IPS-NIHi7 (cell line): ENCODE measurements around the gene TOM1L2.
"Not testable (repeated sequence)": the region's sequence is repeated elsewhere in the genome, so short reads cannot be mapped to it uniquely, and the experiment has no call there.

Source experiments
- DNase-seq: peaks from one replicate; pipeline ENCODE4 v3.0.0; 2012; ENCODE audit warnings: mixed read lengths; ENCODE audit errors: extremely low spot score

TOM1L2 gene

DNA sequence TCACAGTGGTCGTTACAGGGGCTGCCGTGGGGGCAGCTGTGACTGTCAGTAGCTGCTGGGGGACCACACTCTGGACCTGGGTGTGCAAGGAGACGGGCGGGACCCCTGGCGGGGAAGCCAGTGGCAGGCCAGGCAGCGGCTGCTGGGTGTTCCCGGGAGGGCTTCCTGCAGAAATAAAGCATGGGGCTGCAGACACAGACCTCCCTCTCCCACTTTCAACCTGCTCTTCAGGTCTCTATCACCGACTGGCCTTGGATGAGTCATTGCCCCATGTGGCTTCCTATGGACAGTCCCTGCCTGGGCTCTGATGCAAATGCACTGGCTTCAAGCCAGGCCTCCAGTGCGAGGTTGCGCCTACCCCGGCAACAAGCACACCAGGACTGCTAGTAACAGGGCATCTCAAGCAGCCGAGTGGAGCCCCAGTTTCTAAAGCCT lies 152.6 kb downstream of the TOM1L2 start:
- DNase-seq, result no peak

DNA sequence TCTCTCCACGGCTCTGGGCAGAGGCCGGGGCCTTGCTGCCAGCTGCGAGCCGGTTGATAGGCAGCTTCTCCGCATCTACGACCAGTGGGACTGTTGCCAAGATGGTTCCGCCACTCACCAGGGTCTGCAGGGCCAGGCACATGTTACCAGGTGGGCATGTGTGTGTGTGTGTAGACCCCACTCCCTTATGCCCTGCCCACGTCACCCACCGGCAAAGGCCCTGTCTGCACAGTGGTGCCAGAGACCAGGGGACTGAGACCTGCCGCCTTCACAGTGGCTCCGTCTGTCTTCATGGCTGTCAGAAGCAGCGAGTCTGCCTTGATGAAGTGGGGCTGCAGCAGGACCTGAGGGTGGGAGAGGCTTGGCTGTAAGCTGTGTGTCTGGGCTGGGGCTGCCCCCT lies 153.1 kb downstream of the TOM1L2 start:
- no peak for DNase-seq

DNA sequence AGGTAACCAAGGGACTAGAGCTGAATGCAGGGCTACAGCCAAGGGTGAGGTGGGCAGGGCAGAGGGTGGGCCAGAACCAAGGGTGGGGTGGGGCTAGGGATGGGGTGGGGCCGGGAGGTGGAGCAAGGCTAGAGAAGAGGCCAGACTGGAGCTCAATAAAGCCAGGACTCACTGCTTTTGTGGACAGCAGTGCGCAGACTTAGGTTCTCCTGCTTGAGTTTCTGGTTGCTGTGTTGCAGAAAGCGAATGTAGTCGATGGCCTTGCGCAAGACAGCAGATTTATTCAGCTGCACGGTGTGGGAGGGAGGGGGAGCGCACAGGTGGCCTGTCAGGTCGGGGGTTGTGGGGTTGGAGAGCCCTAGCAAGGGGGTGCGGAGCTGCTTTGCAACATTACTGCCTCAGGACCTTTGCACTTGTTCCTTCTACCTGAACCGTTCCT lies 154.1 kb downstream of the TOM1L2 start:
- peak; percentile 69 for DNase-seq

DNA sequence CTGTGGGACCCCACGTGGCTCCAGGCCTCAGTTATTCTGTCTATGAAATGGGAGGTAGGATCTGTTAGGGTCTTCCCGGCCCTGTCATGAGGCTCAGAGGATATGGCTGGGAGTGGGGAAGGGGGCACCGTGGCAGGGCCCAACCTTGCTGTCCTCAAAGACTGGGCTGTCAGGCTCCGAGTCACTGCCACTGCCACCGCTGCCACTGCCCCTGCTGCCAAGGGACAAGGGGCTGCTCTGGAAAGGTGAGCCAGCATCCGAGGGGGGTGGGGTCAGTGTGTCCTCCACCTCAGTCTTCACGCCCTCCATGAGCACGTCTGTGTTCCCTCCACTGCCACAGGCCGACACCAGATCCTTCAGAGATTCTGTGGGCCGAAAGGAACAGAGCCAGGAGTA lies 154.7 kb downstream of the TOM1L2 start:
- no peak for DNase-seq

DNA sequence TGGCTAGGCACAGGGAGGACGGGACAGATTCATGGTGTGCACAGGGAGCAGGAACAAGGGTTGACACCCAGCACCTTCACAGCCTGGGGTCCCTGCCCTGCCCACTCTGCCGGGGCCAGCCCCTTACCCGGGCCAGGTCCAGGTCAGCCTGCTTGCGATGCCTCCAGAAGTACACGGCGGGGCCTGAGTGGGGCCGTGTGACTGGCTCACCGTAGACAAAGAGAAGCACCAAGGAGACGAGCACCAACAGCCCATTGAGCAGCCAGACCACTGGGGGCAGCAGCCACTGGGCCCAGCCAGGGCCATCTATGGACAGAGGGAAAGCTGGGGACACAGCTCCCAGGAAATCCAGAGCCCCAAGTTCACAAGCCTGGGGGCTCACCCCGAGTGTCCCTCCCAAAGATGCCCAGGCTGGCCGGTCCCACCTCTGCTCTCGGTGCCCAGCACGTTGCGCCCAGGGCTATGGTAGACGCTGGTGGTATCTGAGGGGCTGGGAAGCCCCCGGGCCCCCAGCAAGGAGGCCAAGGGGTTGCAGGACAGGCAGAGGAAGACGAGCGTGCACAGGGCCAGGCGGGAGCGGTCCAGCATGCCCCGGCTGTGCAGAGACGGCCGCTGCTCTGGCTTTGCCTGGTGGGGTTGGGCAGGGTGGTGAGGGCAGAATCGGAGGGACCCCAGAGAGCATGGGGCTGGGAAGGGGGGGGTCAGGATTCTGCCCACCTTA lies 155.2 kb downstream of the TOM1L2 start:
- DNase-seq, result no peak

DNA sequence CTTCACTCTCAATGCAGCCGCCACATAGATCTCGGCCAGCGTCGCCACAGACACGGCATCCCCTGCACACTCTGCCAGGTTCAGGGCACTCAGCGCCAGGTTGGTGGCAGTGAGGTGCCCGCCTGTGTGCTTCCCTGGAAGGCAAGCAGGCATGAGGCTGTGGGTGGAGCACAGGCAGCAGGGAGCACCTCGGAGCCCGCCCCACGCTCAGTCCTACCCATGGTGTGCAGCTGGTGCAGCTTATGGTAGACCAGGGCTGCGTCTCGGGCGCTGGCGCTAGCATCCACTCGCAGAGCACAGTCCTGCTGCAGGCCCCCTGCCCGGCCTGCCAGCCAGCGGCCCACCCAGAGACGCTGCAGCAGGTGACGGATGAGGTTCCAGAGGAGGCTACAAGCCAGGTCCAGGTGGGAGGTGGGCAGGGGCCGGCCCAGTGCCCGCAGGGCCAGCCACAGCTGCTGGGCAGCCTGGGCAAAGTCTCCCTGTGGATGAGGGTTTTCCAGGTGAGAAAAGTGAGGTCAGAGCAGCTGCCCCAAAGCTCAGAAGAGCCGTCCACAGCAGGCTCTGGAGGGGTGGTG lies 155.9 kb downstream of the TOM1L2 start:
- no peak for DNase-seq

DNA sequence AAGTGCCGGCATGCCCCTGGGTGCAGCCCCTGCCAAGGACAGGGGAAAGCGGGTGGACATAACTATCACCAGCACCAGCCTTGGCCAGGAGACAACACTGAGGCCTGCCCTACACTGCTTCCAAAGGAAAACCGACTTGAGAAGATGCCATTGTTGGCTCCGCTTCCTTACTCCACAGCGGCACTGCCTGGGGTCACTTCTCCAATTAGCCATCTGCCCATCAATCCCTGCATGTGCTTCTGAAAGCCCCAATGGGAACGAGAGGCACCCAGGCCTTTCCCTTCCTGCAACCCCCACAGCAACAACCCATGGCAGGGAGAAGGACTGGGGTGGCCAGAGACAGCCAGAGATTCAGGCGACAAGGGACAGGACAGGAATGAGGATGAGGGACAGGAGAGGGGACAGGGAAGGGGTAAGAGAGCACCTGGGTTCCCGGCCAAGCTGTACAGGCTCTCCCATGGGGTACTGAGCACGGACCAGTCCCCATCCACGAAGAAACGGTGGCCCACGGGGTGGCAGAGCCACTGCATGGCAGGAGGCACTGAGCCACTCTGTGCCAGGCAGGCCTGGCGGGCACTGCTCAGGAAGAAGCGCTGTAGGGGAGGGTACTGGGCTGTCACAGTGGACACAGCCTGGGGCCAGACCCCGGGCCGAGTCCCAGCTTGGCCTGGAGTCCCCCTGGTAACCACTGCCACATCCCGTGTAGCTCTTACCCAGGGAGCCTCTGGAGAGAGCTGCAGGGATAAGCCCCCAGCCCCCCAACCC lies 156.6 kb downstream of the TOM1L2 start:
- DNase-seq, result no peak

DNA sequence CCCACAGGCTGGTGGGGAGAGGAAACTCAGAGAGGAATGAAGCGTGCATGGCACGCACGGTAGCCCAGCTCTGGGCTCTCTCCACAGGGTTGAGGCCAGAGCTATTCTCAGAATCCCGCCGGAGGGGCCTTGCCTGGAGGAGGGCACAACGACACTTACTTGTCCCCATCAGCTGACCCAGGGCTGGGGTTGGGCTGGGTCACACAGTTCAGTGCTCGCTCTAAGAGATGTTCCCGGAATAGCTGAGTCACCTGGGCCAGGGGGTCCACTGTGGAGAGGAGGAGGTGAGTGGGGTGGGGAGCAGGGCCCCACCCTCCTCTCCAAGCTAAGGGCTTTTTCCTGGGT lies 157.2 kb downstream of the TOM1L2 start:
- DNase-seq, result no peak

DNA sequence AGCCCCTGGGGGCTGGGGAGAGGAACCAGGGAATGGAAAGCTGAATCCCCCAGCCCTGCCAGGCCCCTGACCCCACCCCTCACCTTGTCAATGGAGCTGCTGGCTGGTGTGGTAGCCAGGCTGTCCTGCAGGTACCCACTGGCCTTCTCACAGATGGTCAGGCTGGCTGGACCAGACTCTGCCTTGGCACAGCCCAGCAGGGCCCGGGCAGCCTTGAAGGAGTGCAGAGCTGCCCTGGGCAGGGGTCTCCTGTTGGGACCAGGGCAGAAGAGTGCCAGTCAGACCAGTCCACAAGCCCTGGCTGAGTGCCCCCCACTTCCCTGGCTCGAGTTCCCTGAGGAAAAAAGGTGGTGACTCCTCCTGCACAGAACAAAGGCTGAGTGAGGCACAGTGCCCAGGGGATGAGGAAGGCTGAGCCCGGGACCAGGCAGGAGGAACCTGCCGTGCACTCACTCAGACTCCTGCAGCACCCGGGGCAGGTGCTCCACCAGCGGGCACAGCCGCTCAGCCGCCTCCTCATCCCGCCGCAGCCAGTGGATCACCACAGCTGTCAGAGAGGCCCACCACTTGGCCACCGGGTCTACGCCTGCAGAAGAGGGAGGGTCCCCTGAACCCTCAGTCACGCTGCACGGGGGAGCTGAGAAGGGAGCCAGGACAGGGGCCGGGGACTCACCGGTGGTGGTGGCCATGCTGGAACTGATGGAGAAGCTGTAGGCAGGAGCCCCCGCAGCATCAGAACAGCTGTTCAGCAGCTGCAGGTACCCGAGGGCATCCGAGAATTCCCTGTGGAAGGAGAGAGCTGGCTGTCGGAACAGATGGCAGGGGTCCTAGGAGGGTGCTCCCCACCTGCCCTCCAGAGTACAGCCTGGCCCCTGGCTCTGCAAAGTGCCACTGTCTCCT lies 157.8 kb downstream of the TOM1L2 start:
- DNase-seq, result no peak

DNA sequence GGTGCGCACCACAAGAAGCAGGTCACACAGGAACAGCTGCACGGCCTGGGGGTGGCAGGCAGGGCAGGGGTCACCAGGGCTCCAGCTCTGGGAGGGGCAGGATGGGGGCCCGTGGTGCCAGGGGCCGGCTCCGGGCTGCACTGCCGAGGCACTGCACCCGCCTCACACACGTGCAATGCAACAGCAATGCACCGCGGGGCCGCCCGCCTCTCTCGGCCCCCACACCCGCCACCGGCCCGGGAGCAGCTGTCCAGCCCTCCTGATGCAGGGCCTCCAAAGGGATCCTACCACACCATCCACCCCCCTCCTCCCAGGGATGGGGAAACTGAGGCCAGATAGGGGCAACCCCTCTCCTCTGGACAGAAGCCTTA lies 158.5 kb downstream of the TOM1L2 start:
- DNase-seq, result no peak

DNA sequence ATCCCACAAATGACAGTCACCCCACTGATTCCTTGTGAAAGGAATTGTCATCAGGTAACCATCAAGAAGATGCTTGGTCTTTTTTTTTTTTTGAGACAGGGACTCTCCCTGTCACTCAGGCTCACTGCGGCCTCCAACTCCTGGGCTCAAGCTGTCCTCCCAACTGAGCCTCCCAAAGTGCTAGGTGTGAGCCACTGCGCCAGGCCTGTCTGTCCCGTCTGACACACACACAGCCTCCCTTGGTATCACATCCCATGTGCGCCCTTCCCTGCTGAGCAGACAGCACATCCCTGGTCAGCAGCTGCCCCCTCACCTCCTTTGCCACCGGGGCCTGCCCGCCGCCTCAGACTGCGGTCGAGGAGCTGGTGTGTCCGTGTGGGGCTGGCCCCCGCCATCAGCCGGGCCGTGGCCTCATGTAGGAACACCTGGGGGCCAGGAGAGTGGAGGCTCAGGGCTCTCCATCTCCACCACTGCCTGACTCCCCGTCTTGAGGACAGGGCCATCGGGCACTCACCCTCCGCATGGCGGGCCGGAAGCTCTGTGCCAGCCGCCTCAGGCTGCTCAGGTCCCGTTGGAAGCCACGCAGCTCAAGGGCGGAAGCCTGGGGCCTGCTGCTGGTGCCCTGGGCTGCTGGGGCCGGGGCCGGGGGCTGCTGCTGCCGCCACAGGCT lies 159.0 kb downstream of the TOM1L2 start:
- DNase-seq, result no peak

DNA sequence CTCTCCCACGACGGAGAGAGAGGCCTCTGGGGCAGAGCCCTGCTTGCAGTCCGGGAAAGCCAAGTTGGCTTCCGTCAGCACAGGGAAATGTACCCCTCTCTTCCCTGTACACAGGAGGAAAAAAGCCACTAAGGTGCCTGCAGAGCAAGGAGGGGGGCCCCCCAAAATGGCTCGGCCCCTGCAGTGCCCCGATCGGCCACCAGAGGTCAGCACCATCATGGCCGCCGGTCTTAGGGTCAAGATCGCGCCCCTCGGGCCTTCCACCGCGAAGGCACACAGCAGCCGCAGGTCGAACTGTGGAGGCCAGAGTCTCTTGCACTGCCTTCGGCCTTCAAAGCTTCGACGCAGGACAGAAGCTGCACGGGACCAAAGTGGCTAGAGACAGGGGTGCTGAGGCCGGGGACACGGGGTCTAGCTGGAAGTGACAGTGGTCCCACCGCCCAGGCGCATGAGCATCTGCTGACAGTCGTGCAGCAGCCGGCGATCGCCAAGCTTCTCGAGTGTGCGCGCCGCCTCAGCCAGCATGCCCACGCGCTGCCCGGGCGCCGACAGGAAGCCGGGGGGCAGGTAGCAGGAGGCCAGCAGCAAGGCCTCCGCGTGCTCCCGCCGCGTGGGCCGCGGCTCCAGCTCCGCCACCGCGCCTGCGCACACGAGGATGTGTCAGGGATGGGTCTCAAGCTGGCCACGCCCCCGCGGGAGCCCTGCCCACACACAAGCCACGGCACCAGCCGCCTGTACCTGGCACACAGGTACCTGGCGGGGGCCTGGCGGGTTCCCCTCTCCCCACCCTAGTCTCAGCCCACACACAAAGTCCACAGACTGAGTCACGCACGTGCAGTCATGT lies 159.8 kb downstream of the TOM1L2 start:
- peak; percentile 88 for DNase-seq

DNA sequence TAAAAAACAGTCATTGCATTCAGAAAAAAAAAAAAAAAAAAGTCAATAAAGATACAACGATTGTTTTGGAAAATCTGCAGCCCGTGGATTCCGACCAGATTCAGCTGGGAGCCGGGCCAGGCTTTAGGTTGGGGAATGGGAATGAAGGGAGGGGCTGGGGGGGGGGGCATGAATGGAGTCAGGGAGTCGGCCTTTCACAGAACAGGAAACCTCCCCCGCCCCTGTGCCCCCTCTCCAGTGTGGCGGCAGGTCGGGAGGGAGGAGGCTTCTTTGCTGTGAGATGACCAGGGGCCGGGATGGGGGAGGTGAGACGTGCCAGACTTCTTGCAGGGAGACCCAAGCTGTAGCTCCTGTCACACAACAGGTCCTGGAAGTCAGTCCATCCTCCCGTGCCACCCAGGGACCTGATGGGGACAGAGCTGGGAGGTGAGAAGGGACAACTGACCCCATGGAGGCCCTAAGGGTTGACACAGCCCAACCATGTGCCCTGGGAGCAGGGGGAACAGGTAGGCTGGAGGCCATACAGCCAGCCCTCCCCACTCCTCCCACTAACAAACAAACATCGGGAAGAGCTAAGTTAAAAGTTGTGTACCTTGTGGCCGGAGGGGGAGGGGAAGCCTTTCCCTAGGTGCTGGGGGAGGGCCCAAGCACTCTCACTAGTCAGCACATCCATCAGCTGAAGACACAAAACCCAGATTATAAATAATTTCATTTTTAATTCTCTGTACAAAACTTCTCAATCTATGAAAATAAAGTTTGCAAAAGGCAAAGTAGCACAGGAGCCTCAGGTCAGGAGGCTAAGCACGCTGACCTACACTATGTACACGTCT lies 160.6 kb downstream of the TOM1L2 start:
- DNase-seq, result peak; percentile 63

DNA sequence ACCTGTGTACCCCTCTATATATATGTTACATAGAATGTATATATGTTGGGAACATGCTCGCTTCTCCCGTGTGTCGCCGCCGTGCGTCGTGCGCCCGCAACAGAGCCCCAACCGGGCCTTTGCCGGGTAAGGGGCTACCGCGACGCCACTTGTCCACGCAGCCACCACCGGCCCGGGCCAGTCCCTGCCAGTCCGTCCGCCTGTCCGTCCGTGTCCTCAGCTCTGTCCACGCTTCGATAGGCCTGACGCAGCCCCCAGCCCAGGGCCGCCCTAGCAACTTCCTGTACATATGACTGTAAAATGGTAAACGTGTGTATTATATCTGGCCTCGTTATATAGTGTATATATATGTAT lies 161.3 kb downstream of the TOM1L2 start:
- no peak for DNase-seq

DNA sequence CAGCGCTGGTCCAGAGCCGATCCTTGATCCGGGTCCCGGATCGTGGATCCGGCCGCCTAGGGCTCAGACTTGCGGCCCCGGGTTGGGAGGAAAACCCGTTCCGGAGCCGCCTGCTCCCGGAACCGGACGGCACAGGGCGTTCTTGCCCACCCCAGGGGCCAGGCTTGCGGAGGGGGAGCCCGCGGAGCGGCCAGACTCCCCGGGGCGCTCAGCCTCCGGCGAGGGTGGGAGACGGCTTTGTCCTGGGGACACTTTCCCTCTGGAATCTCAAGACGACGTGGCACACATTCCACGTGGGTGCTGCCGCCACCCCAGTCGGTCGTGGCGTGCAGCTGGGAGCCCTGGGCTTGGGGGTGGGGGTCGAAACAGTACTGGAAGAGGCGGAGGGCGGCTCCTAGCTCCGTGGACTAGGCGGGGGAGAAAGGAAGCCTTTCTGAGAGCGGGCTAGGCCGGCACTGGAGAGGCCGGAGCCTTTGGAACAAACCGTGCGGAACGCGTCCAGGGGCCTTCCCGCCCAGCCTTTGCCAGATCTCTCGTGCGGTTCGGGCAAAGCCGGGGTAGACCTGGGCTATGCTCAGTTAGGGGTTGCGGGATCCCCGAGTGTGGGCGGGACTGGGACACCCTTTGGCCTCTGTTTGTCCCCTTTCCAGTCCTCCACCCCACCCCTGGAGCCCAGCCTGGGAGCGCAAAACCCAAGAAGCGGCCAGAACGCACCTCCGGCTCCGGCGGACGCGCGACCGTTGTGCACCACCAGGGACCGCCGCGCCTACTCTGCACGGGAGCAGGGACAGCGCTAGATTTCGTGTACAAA lies 161.9 kb downstream of the TOM1L2 start:
- DNase-seq, result peak; percentile 89

DNA sequence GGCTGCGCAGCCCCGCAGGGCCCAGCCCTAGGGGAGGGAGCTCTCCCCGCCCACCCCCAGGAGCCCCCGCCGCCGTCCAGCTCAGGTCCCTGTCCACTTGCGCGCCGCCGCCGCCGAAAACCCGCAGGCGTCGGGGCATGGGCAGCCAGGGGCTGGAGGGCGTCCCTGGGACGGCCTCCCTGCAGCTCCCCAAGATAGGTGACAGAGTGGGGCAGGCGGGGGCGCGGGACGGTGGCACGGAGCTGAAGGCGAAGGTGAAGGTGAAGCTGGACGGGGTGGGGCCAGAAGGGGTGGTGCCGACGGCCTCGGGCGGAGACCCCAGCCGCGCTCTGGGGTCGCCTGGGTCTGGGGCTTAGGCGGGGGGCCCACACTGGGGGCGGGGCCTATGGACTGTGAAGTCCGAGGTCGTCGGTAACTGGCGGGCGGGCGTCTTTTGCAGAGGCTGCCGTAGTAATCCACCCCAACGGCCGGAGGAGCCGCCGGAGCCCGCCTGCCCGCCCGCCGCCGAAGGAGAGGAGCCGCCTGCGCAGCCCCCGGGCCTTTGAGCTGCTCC lies 162.6 kb downstream of the TOM1L2 start:
- DNase-seq, result peak; percentile 28

DNA sequence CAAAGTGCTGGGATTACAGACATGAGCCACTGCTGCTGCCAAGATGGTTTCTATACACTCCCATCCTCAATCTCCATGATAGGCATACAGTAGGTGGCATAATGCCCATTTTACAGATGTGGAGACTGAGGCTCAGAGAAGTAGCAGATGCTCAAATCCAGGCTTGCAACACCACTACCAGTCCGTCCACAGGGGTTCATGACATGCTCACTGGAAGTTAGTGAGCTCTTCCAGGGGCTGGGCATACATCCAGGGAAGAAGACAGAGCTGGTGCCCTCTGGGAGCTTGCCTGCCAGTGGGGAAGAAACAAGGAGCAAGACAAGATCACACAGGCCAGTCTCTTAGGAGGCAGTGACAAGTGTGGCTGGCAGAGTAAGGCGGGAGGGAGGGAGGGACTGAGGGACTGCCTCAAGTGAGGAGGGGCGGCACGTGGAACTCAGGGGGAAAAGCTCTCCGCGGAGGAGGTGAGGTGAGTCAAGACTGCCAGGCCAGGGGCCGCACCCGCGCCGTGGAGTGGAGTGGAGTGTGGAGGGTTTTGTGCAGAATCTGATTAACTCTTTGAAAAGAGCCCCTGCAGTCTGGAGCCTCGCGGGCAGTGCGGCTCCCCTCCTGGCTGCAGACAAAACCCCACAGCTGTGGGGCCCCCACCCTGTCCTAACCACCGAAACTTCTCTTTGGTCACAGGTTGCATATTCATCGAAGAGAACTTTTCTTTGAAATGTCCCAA lies 163.3 kb downstream of the TOM1L2 start:
- DNase-seq, result no peak

DNA sequence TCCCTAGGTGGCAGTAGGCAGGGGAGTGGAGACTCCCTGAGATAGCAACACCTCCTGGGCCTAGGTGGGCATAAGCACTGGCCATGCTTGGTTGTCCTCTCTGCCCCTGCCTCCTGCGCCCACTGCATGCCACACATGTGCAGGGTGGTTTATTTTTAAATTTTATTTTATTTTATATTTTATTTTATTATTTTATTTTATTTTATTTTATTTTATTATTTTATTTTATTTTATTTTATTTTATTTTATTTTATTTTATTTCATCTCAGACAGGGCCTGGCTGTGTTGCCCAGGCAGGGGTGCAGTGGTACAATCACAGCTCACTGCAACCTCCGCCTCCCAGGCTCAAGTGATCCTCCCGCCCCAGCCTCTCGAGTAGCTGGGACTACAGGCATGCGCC lies 164.0 kb downstream of the TOM1L2 start:
- not testable (repeated sequence) for DNase-seq
